GM21825 (cell line): ENCODE results near the gene PLCXD1.
A peak's percentile ranks its signal among the peaks of the same experiment; 100 is the strongest.
"Not testable (repeated sequence)": the region's sequence is repeated elsewhere in the genome, so short reads cannot be mapped to it uniquely, and the experiment has no call there.

ENCODE experiments used
- ATAC-seq: cut with Tn5 transposase; IDR thresholded peaks from one replicate; pipeline ENCODE4 v1.9.1; 2021; ENCODE audit warnings: mild to moderate bottlenecking, moderate library complexity; ENCODE audit not compliant: unreplicated experiment

Gene PLCXD1

DNA sequence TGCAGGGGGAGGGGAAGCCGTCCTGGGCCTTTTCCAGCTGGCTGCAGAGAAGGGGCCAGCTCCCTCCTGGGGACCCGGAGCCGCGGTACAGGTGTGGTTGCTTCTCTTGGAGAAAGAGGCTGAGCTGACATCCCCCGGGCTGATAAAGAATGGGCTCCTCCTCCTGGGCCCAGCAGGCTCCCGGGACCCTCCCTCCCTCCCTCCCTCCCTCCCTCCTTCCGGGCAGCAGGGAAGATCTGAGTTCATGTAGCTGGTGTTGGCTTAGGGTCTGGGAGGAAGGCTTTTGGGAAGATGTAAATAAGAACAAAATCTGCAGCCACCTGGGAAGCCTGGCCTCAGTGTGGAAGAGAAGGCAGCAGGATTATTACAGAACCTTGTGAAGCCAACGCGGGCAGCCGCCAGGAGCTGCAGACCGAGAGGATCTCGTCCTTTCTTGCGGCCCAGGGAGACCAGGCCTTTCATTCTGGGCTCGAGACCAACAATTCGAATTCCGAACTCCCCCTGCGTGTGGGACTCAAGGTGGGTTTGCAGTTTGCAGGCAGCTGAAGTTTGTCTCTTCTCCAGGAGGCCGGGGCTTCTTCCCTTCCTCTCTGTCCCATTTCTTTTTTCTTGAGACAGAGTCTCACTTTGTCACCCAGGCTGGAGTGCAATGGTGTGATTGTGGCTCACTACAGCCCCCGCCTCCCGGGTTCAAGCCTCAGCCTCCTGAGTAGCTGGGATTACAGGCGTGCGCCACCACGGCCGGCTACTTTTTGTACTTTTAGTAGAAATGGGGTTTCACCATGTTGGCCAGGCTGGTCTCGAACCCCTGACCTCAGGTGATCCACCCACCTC lies at the start of gene PLCXD1:
PLCXD1 (plus strand) TSS at position 216 of the 834 bp plus-strand sequence. CDS start 2,807 bp downstream, outside the sequence.
- no peak for ATAC-seq

- peak; percentile 97 for ATAC-seq
Measured at GRCh38 chrX:231637-232277, 49.4 kb upstream of the PLCXD1 start.

- ATAC-seq: not testable (repeated sequence)
Measured at GRCh38 chrX:232278-232655, 48.9 kb upstream of the PLCXD1 start.

DNA sequence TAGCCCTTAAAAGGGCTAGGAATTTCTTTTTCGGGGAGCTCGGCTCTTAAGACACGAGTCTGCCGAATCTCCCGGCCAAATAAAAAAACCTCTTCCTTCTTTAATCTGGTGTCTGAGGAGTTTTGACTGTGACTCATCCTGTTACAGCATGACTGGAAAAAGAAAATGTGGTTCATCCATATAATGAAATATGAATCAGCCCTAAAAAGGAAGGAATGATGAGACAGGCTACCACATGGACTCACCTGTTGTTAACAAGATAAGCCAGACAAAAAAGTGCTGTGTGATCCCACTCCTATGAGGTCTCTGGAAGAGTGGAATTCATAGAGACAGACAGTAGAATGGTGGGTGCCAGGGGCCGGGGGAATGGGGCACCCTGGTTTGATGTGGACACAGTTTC lies 45.0 kb upstream of the PLCXD1 start:
- not testable (repeated sequence) for ATAC-seq

DNA sequence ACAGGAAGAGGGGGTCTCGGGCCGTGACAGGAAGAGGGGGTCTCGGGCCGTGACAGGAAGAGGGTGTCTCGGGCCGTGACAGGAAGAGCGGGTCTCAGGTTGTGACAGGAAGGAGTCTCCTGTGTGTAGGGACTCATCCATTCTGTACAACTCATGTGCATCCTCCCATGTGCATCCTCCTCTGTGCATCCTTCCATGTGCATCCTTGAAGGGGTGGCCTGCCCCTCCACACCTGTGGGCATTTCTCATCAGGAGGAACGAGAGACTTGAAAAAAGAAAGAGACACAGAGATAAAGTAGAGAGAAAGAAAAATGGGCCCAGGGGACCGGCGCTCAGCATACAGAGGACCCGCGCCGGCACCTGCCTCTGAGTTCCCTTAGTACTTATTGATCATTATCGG lies 30.2 kb upstream of the PLCXD1 start:
- no peak for ATAC-seq

GRCh38 chrX:251396-252243 lies 29.6 kb upstream of the PLCXD1 start:
- ATAC-seq: not testable (repeated sequence)

DNA sequence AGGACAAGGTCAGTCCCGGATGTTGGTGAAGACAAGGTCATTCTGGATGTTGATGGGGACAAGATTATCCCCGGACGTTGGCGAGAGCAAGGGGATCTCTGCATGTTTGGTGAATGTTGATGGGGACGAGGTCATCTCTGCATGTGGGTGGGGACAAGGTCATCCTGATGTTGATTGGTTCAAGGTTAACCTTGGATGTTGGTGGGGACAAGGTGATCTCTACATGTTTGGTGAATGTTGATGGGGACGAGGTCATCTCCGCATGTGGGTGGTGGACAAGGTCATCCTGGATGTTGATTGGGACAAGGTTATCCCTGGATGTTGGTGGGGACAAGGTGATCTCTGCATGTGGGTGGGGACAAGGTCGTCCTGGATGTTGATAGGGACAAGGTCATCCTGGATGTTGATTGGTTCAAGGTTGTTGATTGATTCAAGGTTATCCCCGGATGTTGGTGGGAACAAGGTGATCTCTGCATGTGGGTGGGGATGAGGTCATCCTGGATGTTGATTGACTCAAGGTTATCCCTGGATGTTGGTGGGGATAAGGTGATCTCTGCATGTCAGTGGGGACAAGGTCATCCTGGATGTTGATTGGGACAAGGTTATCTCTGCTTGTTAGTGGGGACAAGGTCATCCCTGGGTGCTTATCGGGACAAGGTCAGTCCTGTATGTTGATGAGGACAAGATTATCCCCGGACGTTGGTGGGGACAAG lies 28.8 kb upstream of the PLCXD1 start:
- no peak for ATAC-seq

GRCh38 chrX:252957-253291 lies 28.3 kb upstream of the PLCXD1 start:
- no peak for ATAC-seq

DNA sequence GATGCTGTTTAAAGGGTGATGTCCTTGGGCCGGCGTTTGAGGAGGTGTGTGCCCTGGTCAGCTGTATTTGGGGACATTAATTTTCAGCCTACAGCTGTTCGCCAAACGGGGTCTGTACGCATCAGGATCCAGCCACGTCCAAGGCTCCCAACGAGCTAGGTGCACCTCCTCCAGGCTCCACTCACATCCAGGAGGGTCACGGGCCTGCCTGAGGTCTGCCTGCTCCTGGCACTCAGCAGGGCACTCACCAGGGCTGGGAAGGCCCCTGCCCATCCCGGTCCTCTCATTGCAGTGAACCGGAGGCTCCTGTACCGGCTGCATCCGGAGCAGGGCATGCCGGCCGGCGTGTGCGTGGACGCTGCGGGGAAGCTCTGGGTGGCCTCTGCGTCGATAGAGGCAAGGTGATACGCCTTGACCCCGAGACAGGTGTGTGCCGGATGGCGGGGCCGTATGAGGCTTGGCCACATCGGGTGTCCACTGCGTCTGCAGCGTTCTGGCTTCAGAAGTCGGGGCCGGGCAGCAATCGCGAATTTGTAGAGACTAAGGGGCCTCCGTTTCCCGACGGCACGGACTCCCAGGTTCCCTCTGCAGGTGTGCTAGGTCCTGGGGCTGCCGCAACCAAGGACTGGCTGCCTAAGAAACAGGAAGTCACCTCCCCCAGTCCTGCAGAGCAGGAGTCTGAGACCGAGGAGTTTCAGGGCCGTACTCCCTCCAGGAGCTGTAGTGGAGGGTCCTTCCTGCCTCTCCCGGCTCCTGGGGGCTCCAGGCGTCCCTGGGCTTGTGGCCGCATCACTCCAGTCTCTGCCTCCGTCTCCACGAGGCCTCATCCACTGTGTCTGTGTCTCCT lies 27.5 kb upstream of the PLCXD1 start:
- no peak for ATAC-seq

DNA sequence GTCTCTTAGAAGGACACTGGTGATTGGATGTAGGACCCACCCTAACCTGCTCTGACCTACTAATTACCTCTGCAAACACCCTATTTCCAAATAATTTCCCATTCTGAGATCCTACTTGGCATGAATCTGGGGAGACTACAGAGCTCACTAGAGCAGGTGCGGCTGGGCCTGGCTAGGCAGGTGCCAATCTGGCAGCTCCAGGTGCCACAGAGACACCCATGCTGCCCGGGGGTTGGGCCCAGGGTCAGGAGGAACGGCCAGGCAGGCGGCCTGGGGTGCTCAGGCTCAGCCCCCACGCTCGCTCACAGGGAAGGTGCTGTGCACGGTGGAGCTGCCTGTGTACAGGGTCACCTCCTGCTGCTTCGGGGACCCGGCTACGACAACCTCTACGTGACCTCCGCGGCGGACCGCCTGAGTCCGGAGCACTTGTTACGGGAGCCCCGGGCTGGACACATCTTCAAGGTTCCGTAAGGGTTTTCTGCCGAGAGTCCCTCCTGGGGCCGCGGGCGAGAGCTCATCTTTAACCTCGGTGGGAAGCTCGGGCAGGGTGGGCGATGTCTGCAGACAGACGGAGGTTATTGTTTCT lies 26.5 kb upstream of the PLCXD1 start:
- no peak for ATAC-seq

- no peak for ATAC-seq
Measured at GRCh38 chrX:255923-256331, 25.3 kb upstream of the PLCXD1 start.

DNA sequence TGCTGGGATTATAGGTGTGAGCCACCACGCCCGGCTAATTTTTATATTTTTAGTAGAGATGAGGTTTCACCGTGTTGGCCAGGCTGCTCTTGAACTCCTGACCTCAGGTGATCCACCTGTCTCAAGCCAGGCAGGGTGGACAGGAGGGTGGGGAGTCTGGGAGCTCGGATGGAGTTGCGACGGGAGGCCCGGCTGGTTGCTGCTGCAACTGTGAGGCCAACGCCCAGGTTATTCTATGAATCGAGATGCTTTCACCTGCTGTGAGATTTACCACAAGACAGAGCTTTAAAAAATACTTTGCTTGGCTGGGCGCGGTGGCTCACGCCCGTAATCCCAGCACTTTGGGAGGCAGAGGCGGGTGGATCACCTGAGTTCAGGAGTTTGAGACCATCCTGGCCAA lies 24.1 kb upstream of the PLCXD1 start:
- ATAC-seq: not testable (repeated sequence)

DNA sequence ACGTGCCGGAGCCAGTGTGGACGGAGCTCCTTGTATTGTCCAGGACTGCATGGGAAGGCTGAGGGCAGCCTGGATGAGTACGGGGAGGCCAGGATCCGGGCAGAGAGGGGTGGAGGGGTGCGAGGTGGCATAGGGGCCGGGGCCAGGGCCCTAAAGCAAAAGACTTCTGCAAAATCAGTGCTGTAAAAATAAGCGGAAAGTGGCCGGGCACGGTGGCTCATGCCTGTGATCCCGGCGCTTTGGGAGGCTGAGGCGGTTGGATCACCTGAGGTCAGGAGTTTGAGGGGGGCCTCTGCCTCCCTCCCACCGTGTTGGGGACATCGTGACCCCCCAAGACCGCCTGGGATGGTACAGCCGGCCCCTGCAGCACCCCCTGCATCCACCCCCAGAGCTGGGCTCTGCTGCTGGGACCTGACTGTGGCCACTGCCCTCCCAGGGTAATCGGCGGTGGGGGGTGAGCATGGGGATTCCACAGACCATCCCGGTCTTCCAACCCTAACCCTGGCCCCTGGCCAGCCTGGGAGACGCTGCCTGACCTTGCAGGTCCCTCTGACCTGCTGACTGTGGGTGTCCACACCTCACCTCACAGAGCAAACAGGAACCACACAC lies 23.4 kb upstream of the PLCXD1 start:
- ATAC-seq: no peak

DNA sequence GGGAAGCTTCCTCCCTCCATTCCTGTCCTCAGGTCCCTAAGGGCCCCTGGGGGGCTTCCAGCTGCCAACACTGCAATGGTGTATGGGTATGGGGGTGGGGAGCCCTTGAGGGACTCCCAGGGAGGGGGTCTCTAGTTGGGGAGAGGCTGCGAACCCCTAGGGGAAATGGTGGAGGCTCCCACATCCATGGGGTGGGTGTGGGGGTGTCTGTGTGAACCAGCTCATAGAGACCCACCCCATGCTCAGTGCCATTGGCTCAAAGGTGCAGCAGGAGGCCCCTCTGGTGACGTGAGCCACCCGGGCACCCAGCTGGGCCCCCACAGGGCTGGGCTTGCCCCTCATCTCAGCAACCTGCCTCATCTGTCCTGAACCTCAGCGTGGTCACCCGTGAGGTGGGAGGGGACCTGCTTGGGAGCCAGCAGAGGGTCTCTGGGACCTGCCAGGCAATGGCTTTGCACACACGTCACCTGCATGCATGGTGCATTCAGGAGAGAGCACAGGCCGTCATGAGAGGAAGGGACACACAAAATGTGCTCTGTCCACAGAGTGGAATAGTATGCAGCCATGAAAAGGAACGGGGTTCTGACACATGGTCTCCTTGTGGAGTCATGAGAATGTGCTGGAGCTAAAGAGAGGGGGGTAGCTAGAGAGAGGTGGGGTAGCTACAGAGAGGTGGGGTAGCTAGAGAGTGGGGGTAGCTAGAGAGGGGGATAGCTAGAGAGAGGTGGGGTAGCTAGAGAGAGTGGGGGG lies 22.7 kb upstream of the PLCXD1 start:
- ATAC-seq: no peak

- peak; percentile 54 for ATAC-seq
Measured at GRCh38 chrX:259692-260355, 21.4 kb upstream of the PLCXD1 start.

- no peak for ATAC-seq
Measured at GRCh38 chrX:261167-261918, 19.8 kb upstream of the PLCXD1 start.

GRCh38 chrX:261919-262352 lies 19.2 kb upstream of the PLCXD1 start:
- no peak for ATAC-seq
